Coronary artery (tissue), 2 donors: ENCODE data around the gene ZNF217.
"Not testable (repeated sequence)": the region's sequence is repeated elsewhere in the genome, so short reads cannot be mapped to it uniquely, and the experiment has no call there.

Source experiments
- DNase-seq: peaks from one replicate; pipeline ENCODE4 v3.0.0-alpha.2; 2017; ENCODE audit warnings: low spot score
- H3K27ac ChIP-seq, 2 donors: fragments of 200-600 bp; sonication (generic); one replicate each; pipeline ENCODE4 v1.5.1; 2016 to 2019
- H3K4me3 ChIP-seq: fragments of 200-600 bp; sonication (generic); 2 replicates; pipeline ENCODE4 v1.5.1; 2016; ENCODE audit warnings: mild to moderate bottlenecking, moderate library complexity
- TF ChIP-seq, protein P1 (sequence below): fragments of 200-600 bp; sonication (generic); IDR thresholded peaks from one replicate; pipeline ENCODE4 v1.5.1; 2019; ENCODE audit warnings: antibody characterized with exemption

ZNF217 gene

DNA sequence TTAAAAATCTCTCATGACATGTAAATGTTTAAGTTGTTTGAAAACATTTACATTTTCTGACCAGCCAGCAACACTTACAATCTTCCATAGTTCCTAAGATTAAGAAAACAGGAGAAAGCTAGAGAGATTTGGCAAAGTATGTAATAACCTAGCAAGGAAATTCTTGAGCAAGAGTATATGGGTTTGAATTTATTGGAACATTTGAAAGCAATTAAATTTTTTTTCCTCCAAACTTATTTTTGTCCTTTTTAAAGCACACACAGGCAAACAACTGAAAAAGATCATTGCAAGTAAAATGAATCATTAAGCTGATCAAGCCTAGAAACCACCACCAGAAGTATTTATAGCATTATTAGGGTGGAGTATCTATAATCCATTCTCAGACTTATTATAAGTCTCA is 20.1 kb upstream of the ZNF217 start:
- TF ChIP-seq, protein P1, sequence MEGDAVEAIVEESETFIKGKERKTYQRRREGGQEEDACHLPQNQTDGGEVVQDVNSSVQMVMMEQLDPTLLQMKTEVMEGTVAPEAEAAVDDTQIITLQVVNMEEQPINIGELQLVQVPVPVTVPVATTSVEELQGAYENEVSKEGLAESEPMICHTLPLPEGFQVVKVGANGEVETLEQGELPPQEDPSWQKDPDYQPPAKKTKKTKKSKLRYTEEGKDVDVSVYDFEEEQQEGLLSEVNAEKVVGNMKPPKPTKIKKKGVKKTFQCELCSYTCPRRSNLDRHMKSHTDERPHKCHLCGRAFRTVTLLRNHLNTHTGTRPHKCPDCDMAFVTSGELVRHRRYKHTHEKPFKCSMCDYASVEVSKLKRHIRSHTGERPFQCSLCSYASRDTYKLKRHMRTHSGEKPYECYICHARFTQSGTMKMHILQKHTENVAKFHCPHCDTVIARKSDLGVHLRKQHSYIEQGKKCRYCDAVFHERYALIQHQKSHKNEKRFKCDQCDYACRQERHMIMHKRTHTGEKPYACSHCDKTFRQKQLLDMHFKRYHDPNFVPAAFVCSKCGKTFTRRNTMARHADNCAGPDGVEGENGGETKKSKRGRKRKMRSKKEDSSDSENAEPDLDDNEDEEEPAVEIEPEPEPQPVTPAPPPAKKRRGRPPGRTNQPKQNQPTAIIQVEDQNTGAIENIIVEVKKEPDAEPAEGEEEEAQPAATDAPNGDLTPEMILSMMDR = no peak
- H3K4me3 ChIP-seq = no peak overlapping the region
- H3K27ac ChIP-seq = no peak overlapping the region
- no peak for DNase-seq

DNA sequence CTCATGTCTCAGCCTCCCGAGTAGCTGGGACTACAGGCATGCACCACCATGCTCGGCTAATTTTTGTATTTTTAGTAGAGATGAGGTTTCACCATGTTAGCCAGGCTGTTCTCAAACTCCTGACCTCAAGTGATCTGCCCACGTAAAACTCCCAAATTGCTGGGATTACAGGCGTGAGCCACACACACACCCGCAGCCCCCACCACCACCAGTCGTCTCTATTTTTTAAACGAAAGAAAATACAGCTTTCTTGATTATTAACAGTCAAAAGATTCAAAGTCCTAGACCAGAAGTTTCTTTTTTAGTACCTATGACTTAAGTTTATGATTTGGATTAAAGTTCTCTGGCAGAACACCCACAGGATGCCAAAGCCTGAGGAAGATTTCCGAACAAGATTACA is 18.6 kb upstream of the ZNF217 start:
- not testable (repeated sequence) for H3K27ac ChIP-seq, DNase-seq, H3K4me3 ChIP-seq

DNA sequence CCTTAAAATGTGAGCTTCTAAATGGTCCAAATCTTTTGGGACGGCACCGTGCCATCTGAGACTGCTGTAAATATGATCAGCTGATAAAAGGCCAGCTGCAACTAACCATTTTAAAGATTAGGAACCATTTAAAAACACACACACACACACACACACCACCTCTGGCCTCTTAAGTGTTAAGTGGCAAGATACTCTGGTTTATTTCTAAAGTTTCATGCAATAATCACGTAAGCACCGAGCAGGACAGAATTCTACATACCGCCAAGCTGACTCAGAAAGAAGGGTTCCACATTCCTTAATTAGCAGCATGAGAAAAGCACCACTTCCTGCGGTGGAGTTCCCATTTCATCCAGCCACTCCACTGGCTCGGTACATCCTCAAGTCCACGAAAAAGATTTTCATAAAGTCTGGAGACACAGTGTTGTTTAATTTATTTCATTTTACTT is 17.8 kb upstream of the ZNF217 start:
- Histone ChIP-seq H3K4me3 (no peak overlapping the region), H3K27ac (peak overlapping the region in 1 of 2 donors; percentile 45)
- TF ChIP-seq, protein P1 = no peak
- no peak for DNase-seq

DNA sequence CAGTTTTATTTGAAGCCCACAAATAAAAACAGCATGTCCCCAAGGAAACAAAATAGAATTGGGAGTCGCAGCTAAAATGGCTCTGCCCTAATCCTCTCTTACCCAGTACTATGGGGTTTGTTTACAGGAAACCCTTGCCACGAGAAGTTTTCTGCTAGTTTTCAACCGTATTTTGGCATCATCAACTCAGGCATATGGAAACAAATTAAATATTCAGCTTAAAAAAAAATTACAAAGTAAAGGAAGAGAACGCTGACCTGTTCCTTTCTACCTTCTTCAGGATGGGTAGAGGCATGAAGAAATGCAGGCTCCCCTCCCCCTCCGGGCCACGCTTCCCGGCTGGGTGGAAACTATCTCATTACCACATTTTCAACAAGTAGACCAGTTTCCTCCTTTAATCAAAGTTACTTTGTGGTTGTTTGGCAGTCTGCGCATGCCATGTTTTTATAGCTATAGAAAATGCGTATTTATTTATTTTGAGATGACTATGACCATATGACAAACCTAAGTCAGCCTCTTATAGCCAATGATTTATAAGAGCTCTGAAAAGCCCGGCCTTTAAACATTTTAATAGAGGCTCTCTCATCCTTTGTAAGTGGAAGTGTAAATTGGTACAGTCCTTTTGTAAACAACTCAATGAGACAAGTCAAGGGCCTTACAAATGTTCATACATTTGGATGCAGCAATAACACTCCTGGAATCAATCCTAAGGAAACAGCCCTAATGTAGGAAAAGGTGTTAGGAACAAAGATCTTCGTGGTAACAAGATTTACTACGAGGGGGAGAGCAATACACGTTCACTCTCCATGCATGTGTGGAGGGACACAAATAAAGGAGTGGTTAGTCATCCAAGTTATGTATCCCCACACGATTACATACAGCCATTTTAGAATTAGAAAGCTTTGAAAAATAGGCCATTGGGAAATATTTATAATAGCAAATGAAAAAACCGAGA is 16.1 kb upstream of the ZNF217 start:
- peak overlapping the region in 1 of 2 donors; percentile 58 for H3K27ac ChIP-seq
- TF ChIP-seq, protein P1 = no peak
- DNase-seq = no peak
- no peak overlapping the region for H3K4me3 ChIP-seq

DNA sequence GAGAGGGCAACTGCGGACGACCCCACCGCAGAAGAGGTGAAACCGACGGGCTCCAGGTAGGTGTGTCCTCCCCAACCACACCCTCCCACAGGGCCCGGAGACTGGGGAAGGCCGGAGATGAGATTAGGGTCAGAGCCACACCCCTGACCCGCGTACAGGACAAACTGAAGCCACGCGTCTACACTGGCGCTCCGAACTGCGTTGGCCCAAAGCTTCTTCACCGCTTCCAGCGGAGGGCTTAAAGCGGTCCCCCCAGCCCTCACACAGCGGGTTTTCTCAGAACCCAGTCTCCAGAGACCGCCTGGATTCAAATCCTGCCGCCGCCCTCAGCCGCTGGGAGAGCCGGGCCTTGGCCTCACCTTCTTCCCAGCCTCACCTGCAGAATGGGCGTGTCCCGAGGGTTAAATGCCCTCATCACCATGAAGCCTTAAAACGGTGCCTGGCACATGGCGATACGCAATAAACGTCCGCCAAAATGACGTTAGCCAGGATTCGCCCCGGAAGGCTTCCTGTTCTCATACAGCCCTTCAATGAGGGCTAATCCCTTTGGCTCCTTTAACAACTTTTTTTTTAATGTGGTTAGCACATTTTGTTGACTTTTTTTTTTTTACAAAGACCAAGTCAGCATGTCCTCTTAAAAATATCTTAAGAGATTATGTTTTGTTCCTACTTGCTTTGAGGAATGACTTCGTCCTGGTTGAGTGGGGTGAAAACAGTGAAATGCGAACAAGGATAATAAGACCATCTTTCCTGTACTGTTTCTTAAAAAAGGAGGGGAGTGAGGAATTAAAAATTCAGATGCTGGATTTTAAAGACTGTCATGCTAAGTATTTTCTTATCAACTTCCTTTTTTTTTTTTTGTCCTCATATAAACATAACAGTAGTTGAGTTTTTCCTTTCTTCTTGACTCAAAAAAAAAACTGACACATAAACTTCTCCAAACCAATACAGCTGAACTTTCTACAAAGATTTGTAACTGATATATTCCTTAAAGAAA is 15.1 kb upstream of the ZNF217 start:
- DNase-seq = no peak
- peak overlapping the region in 1 of 2 donors; percentile 67 for H3K27ac ChIP-seq
- no peak overlapping the region for H3K4me3 ChIP-seq
- TF ChIP-seq, protein P1 = no peak

DNA sequence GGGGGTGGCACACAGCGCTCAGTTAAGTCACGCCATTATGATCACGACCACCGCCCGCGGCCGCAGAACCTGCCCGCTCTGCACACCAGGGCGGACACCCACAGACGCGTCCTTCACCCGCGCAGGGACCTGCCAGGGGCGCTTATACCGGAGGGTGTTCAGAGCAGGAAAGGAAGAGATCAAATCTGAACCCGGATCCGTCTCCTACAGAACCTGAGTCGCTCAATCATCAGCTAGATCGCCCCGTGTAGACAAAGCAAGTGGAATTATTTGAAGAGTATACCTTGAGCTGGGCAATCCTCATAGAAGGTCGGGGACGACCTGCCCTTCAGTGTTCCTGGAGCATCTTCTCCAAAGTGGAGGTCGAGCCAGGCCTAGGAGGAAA is 14.4 kb upstream of the ZNF217 start:
- TF ChIP-seq, protein P1 = no peak
- Histone ChIP-seq H3K4me3 (no peak overlapping the region), H3K27ac (peak overlapping the region in 1 of 2 donors; percentile 67)
- no peak for DNase-seq

DNA sequence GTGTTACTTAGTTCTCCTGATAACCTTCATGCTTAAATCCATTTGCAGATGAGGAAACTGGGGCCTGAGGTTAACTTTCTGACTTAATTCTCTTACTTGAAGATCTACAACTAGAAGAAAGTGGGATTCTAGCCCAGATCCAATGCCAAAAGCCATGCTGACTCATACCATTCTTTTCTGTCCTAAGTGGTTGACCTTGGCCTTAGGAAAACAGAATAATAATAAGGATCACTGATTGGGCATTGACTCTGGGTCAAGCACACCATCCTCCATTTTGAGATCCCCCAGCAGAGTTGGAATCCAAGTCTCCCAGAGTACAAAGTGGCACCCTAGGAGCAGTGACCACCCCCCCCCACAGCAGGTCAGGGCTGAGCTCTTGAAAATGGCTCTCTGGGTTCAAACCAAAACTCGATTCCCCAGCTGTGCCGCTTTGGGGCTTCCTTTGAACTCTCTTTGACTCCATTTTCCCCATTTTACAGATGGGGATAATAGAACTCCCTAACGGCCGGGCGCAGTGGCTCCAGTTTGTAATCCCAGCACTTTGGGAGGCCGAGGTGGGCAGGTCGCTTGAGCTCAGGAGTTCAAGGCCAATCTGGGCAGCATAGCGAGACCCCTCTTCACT is 12.8 kb upstream of the ZNF217 start:
- no peak for DNase-seq
- H3K27ac ChIP-seq = peak overlapping the region in 1 of 2 donors; percentile 59
- no peak overlapping the region for H3K4me3 ChIP-seq
- TF ChIP-seq, protein P1 = no peak

DNA sequence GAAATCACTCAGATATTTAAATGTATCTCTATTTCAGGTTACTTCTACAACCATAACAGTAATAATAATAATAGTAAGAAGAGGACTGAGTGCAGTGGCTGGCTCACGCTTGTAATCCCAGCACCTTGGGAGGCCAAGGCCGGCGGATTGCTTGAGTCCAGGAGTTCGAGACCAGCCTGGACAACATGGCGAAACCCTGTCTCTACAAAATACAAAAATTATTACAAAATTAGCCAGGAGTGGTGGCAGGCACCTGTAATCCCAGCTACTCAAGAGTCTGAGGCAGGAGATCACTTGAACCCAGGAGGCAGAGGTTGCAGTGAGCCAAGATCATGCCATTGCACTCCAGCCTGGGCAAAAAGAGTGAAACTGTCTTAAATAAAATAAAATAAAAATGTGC is 11.8 kb upstream of the ZNF217 start:
- DNase-seq, H3K4me3 ChIP-seq, H3K27ac ChIP-seq: not testable (repeated sequence)

DNA sequence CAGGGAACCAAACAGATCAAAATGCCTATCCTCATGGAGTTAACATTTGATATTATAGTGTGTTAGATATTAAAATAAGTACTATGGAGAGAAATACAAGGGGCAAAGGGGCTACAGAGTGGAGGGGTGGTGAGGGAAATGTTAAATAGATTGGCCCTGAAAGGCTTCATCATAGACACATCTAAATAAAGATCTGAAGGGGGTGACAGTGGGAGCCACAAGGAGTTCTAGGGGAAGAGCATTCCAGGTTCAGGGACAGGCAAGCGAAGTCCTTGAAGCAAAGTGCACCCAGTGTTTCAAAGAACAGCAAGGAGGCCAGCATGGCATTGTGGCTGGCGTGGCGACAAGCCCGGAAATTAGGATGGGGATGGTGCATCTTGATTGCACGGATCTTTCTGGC is 11.2 kb upstream of the ZNF217 start:
- DNase-seq, H3K27ac ChIP-seq: not testable (repeated sequence)

More for the DNA sequence above, 11.2 kb upstream of the ZNF217 start:
- H3K4me3 ChIP-seq = not testable (repeated sequence)
